K562 (cell line): ENCODE results near the gene MBNL1. TPM values are rescaled to one million over a fixed set of nuclear protein-coding genes. Genes with fewer than 3 reads are reported as not detected.
A peak's percentile ranks its signal among the peaks of the same experiment; 100 is the strongest.

Experiments
- ATAC-seq: fragments of 200-7000 bp; cut with Tn5 transposase; 3 replicates; pipeline ENCODE4 v1.9.1; 2020; ENCODE audit warnings: moderate library complexity
- BruUV-seq: library from RNA; stranded (reverse); fragments of 400-500 nt; replicated peaks from 2 replicates; lab custom pipeline; 2021; lab: Mats Ljungman, UMichigan
- CTCF ChIA-PET: fragments of 300-600 bp; formaldehyde crosslinking; extraction: SDS; loops from one replicate; lab custom pipeline; 2021; ENCODE audit warnings: low intra/inter-chr PET ratio; lab: Yijun Ruan, JAX
- POLR2A ChIA-PET: fragments of 300-600, 350-650 bp; sonication (Branson Sonifier 250); formaldehyde crosslinking; extraction: SDS; loops from one replicate; lab custom pipeline; 2021; ENCODE audit warnings: antibody characterized with exemption, inconsistent platforms; lab: Yijun Ruan, JAX
- DNase-seq, 4 experiments: peaks; one replicate each; pipeline versions ENCODE4 v3.0.0 to v3.0.0-alpha.2; 2011 to 2018; ENCODE audit warnings: low spot score in 3 of 4, mixed read lengths in 3 of 4; ENCODE audit errors: extremely low read depth in 1 of 4
- FAIRE-seq: peaks from 2 replicates; lab custom pipeline; 2011; peaks lifted over from hg19 to GRCh38; lab: Jason Lieb, UNC
- H2AFZ ChIP-seq: 2 replicates; pipeline ENCODE4 v1.6.0; 2011; ENCODE audit warnings: low read depth, low read length, control low read depth, inconsistent platforms
- H3K27ac ChIP-seq: fragments of 200-600 bp; 3 replicates; pipeline ENCODE4 v1.8.0; 2011; ENCODE audit warnings: low read depth, mild to moderate bottlenecking, control low read depth, inconsistent platforms, low read length, moderate library complexity, mixed read lengths; ENCODE audit errors: extremely low read depth
- H3K27me3 ChIP-seq, 2 experiments: fragments of 300-600 bp in 1 of 2; 2 replicates in 1 of 2; 3 replicates in 1 of 2; pipeline versions ENCODE4 v1.6.0 to v1.8.0; 2011; ENCODE audit warnings: inconsistent platforms in 2 of 2, low read length in 2 of 2, mild to moderate bottlenecking in 1 of 2, mixed read lengths in 1 of 2, moderate library complexity in 1 of 2; ENCODE audit not compliant: control insufficient read depth in 2 of 2, insufficient read depth in 2 of 2
- H3K36me3 ChIP-seq: fragments of 300-600 bp; 3 replicates; pipeline ENCODE4 v1.8.0; 2011; ENCODE audit warnings: mild to moderate bottlenecking, low read length, inconsistent platforms; ENCODE audit not compliant: control insufficient read depth, insufficient read depth
- H3K4me1 ChIP-seq, 2 experiments: fragments of 200-600 bp in 1 of 2; replicated peaks in 1 of 2; 2 replicates in 1 of 2; 3 replicates in 1 of 2; pipeline versions ENCODE4 v1.5.1 to v1.8.0; 2011; ENCODE audit warnings: inconsistent platforms in 2 of 2, low read length in 2 of 2, mild to moderate bottlenecking in 1 of 2, mixed read lengths in 1 of 2, moderate library complexity in 1 of 2; ENCODE audit not compliant: control insufficient read depth in 2 of 2, insufficient read depth in 2 of 2
- H3K4me2 ChIP-seq: 2 replicates; pipeline ENCODE4 v1.6.1; 2011; ENCODE audit warnings: low read length, control low read depth, inconsistent platforms, mixed read lengths; ENCODE audit not compliant: insufficient read depth
- H3K4me3 ChIP-seq: fragments of 200-600 bp; sonication (generic), shearing (Covaris generic); 2 replicates; pipeline ENCODE4 v1.5.1; 2016; ENCODE audit warnings: control low read depth, inconsistent platforms
- H3K79me2 ChIP-seq: fragments of 200-600 bp; 3 replicates; pipeline ENCODE4 v1.8.0; 2011; ENCODE audit warnings: low read length, inconsistent platforms; ENCODE audit not compliant: control insufficient read depth, insufficient read depth
- H3K9ac ChIP-seq, 2 experiments: 2 replicates each; pipeline versions ENCODE4 v1.6.0 to v1.6.1; 2011; ENCODE audit warnings: low read depth in 2 of 2, low read length in 2 of 2, control low read depth in 1 of 2, inconsistent platforms in 1 of 2, mild to moderate bottlenecking in 1 of 2, mixed read lengths in 1 of 2; ENCODE audit not compliant: insufficient read depth in 1 of 2
- H3K9me1 ChIP-seq: one replicate; pipeline ENCODE4 v1.6.0; 2011; ENCODE audit warnings: inconsistent platforms, mild to moderate bottlenecking, low read length, moderate library complexity; ENCODE audit not compliant: control insufficient read depth, insufficient read depth
- H3K9me3 ChIP-seq: replicated peaks from 2 replicates; pipeline ENCODE4 v1.5.1; 2011; ENCODE audit warnings: low read depth, low read length, inconsistent platforms; ENCODE audit not compliant: control insufficient read depth, insufficient read depth
- H4K20me1 ChIP-seq: replicated peaks from 2 replicates; pipeline ENCODE4 v1.6.1; 2011; ENCODE audit warnings: low read length, inconsistent platforms, mixed read lengths; ENCODE audit not compliant: control insufficient read depth, insufficient read depth
- FOSL1 ChIP-seq: fragments of 200-800 bp; sonication (Bioruptor generic); conservative IDR thresholded peaks from 2 replicates; pipeline ENCODE4 v1.6.1; 2016; ENCODE audit warnings: missing genetic modification characterization, missing compliant biosample characterization
- IRF2 ChIP-seq: sonication (generic); formaldehyde crosslinking; IDR thresholded peaks from 2 replicates; pipeline ENCODE4 v1.8.1; 2022; ENCODE audit warnings: mild to moderate bottlenecking, missing genetic modification reagents
- NFE2 ChIP-seq: IDR thresholded peaks from 2 replicates; pipeline ENCODE4 v1.6.1; 2014; ENCODE audit warnings: antibody characterized with exemption, low read depth
- NR1H2 ChIP-seq: sonication (generic); formaldehyde crosslinking; IDR thresholded peaks from 2 replicates; pipeline ENCODE4 v1.4.0; 2020; ENCODE audit warnings: mild to moderate bottlenecking, missing genetic modification reagents
- RBM22 ChIP-seq: fragments of 200-400 bp; formaldehyde crosslinking; IDR thresholded peaks from 2 replicates; pipeline ENCODE4 v1.6.1; 2018; ENCODE audit warnings: low read length, low read depth; ENCODE audit not compliant: poor library complexity, severe bottlenecking
- SMARCA4 ChIP-seq: fragments of 450-650 bp; IDR thresholded peaks from 2 replicates; pipeline ENCODE4 v1.6.1; 2016
- ZNF384 ChIP-seq: IDR thresholded peaks from 2 replicates; pipeline ENCODE4 v1.6.1; 2012; ENCODE audit warnings: low read depth, low read length, improper control_type of control experiment
- in situ Hi-C: fragments of 300-500 bp; cut with MboI; formaldehyde crosslinking; loops from 4 replicates; pipeline ENCODE4 v1.15.0; 2018; ENCODE audit warnings: inconsistent platforms, mixed read lengths
- intact Hi-C: fragments of 100-400 bp; cut with micrococcal nuclease; formaldehyde crosslinking; loops from 2 replicates; pipeline ENCODE4 v1.14.2; 2022
- polyA plus RNA-seq, 8 experiments: library from polyadenylated mRNA; depleted of rRNA in 4 of 8; stranded (reverse) in 5 of 8; unstranded in 3 of 8; fragments of >200 nt; fragmentation: Nextera tagmentation in 2 of 8; fragmentation: Illumina TruSeq in 1 of 8; extraction: Ambion mirVana in 2 of 8; extraction: Trizol in 1 of 8; gene quantifications; 2 replicates each; pipeline versions ENCODE4 v1.2.1 to v1.2.3, GENCODE V29; 2011 to 2014; ENCODE audit warnings: inconsistent platforms in 1 of 8, missing spikeins in 1 of 8
- total RNA-seq, 7 experiments: library from RNA; depleted of rRNA in 6 of 7; stranded (reverse); fragments of >200 nt in 6 of 7; fragmentation: Illumina TruSeq in 2 of 7; extraction: Trizol in 2 of 7; gene quantifications; 2 replicates each; pipeline versions ENCODE4 v1.2.1 to v1.2.3, GENCODE V29; 2011 to 2021; ENCODE audit warnings: low replicate concordance in 1 of 7
- TF ChIP-seq, protein P1 (sequence below): sonication (generic); formaldehyde crosslinking; IDR thresholded peaks from 2 replicates; pipeline ENCODE4 v1.8.0; 2022; ENCODE audit warnings: mild to moderate bottlenecking, missing genetic modification reagents
- TF ChIP-seq, protein P2 (sequence below), 2 experiments: fragments of 450-650 bp in 1 of 2; sonication (generic) in 1 of 2; formaldehyde crosslinking in 1 of 2; IDR thresholded peaks in 1 of 2; conservative IDR thresholded peaks in 1 of 2; 2 replicates each; pipeline versions ENCODE4 v1.6.1 to v1.8.1; 2016 to 2023; ENCODE audit warnings: mild to moderate bottlenecking in 2 of 2, moderate library complexity in 2 of 2, inconsistent platforms in 1 of 2, missing genetic modification reagents in 1 of 2

The MBNL1 gene
- total and polyA plus RNA-seq, 9 of the 15 experiments (the other 6 are each of a cell fraction or from before 2014, with no cell fraction given) = 70.3 to 243 (median 220) TPM

DNA sequence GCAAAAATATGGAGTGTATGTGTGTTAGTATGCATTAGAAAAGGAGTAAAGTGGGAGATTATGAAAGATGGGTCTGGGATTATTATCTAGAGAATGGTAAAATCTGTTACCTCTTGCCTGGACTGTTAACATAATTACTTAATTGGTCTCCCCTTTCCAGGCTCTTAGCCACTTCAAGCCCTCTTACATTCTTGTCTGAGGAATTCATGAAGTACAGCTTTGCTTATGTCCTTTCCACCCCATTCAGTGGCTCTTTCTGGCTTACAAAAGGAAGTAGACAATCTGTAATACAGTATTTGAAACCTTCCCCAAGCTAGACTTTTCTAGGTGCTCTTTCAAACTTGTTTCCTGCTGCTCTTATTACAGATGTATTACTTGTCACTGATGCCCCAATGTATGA lies 129.8 kb downstream of the MBNL1 start:
- no TSS peak for BruUV-seq
- FAIRE-seq (no peak), ATAC-seq (peak; percentile 11; the same call in 2 of the 3 replicates), DNase-seq (no peak)
- Histone ChIP-seq H3K4me2 (no peak overlapping the region), H3K4me1 (peaks cover 0 to 26% of the 10 kb centered on the region in 2 experiments; a peak in 2 of 5 replicates), H3K9ac (no peak overlapping the region), H3K36me3 (peaks cover 51% of the 10 kb centered on the region), H3K4me3 (no peak overlapping the region), H3K9me3 (no peaks in the 10 kb centered on the region), H2AFZ (no peak overlapping the region), H3K79me2 (peaks cover 99% of the 10 kb centered on the region), H3K9me1 (no peaks in the 10 kb centered on the region), H4K20me1 (peaks cover 13% of the 10 kb centered on the region), H3K27me3 (no peaks in the 10 kb centered on the region), H3K27ac (peak overlapping the region; percentile 18; the same call in 2 of the 3 replicates)
- in situ Hi-C loops = no loop called here
- TF ChIP-seq, protein P1, sequence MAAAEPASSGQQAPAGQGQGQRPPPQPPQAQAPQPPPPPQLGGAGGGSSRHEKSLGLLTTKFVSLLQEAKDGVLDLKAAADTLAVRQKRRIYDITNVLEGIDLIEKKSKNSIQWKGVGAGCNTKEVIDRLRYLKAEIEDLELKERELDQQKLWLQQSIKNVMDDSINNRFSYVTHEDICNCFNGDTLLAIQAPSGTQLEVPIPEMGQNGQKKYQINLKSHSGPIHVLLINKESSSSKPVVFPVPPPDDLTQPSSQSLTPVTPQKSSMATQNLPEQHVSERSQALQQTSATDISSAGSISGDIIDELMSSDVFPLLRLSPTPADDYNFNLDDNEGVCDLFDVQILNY = no peak
- TF ChIP-seq RBM22 = peak; percentile 31
- intact Hi-C loops = no loop called here
- POLR2A ChIA-PET = interaction anchor here (0.6 to 2.1 kb wide), 6 partner anchors 15 to 278 kb away, joined by 3 to 5 read pairs (median 3); no protein-coding TSS in a partner anchor
- CTCF ChIA-PET = no interaction called here

DNA sequence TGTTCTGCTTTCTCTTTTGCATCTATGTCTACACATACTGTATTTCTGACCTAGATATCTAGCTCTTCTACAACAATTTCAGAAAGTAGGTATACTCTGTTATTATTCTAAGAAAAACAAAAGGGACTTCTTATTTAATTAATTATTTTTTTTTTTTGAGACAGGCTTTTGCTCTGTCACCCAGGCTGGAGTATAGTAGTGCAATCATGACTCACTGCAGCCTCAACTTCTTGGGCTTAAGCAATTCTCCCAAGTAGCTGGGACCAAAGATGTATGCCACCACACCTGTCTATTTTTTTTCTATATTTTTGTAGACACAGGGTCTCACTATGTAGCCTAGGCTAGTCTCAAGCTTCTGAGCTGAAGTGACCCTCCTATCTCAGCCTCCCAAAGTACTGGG lies 130.6 kb downstream of the MBNL1 start:
- no peaks in the 10 kb centered on the region for H3K9me3 ChIP-seq
- H3K9me1 ChIP-seq = no peaks in the 10 kb centered on the region
- H2AFZ ChIP-seq = no peak overlapping the region
- no peak overlapping the region for H3K4me2 ChIP-seq
- FAIRE-seq = no peak
- intact Hi-C loops = no loop called here
- in situ Hi-C loops = no loop called here
- H3K79me2 ChIP-seq = peaks cover 99% of the 10 kb centered on the region
- peaks cover 13% of the 10 kb centered on the region for H4K20me1 ChIP-seq
- no peak overlapping the region for H3K4me3 ChIP-seq
- no TSS peak for BruUV-seq
- peak overlapping the region; percentile 49; the same call in 1 of the 3 replicates for H3K27ac ChIP-seq
- no peak overlapping the region for H3K9ac ChIP-seq
- CTCF ChIA-PET = no interaction called here
- DNase-seq = peak in 1 of 4 experiments; percentile 27
- POLR2A ChIA-PET = interaction anchor here (0.6 to 2.1 kb wide), 7 partner anchors 10 to 407 kb away, joined by 3 to 5 read pairs (median 3); no protein-coding TSS in a partner anchor
- peak; percentile 34 for ATAC-seq
- H3K36me3 ChIP-seq = peaks cover 45% of the 10 kb centered on the region
- peaks cover 0 to 30% of the 10 kb centered on the region in 2 experiments; a peak in 3 of 5 replicates for H3K4me1 ChIP-seq
- no peaks in the 10 kb centered on the region for H3K27me3 ChIP-seq
- TF ChIP-seq NR1H2 (CRISPR knock-in tag) (no peak), IRF2 (CRISPR knock-in tag) (no peak), FOSL1 (tag) (peak; percentile 58), SMARCA4 (peak; percentile 40; the same call in 1 of the 2 replicates), ZNF384 (peak; percentile 61; the same call in 1 of the 2 replicates), NFE2 (0 out of 2 replicates have a peak, but pooled peaks have one; percentile 23)
- TF ChIP-seq, protein P2, sequence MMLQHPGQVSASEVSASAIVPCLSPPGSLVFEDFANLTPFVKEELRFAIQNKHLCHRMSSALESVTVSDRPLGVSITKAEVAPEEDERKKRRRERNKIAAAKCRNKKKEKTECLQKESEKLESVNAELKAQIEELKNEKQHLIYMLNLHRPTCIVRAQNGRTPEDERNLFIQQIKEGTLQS (IDR thresholded peaks at IDR 0.05) = peak; percentile 50
- TF ChIP-seq, protein P2 (CRISPR knock-in tag; conservative IDR thresholded peaks at IDR 0.05) = no peak
